ENCODE data around the gene ZNF70. TPM values are rescaled to one million over a fixed set of nuclear protein-coding genes. Genes with fewer than 3 reads are reported as not detected.

Gene ZNF70
- total RNA-seq, 1 donor: 9.7 TPM

GRCh38 chr22:23695571-23696325, 55.2 kb downstream of the ZNF70 start:
- no peak for DNase-seq (ENCODE audit: low read depth in 2 of 3, low spot score in 2 of 3)

- DNase-seq (ENCODE audit: low read depth in 2 of 3, low spot score in 2 of 3): no peak
Measured at GRCh38 chr22:23695141-23695540, 55.8 kb downstream of the ZNF70 start.

- DNase-seq (ENCODE audit: low read depth in 2 of 3, low spot score in 2 of 3): no peak
Measured at GRCh38 chr22:23693979-23694680, 56.8 kb downstream of the ZNF70 start.

- DNase-seq (ENCODE audit: low read depth in 2 of 3, low spot score in 2 of 3): no peak
Measured at GRCh38 chr22:23692598-23693291, 58.2 kb downstream of the ZNF70 start.

- DNase-seq (ENCODE audit: low read depth in 2 of 3, low spot score in 2 of 3): no peak
Measured at GRCh38 chr22:23691748-23692423, 59.0 kb downstream of the ZNF70 start.

- DNase-seq (ENCODE audit: low read depth in 2 of 3, low spot score in 2 of 3): no peak
Measured at GRCh38 chr22:23690713-23691112, 60.2 kb downstream of the ZNF70 start, which contains the start of gene RGL4. TSS of gene RGL4 (plus strand) at chr22:23691013. CDS start at chr22:23692031, 1,018 bp downstream.

GRCh38 chr22:23689414-23689813, 61.5 kb downstream of the ZNF70 start:
- DNase-seq (ENCODE audit: low read depth in 2 of 3, low spot score in 2 of 3): no peak

Other genes starting within 250 kb of the ZNF70 start
- 203 TPM for gene IGLL1, start 170.8 kb downstream of the ZNF70 start, total RNA-seq
- 0.54 TPM for gene DRICH1, start 118.8 kb downstream of the ZNF70 start, total RNA-seq
- gene RGL4, start 60.1 kb downstream of the ZNF70 start, total RNA-seq: 12.1 TPM
- 2.2 TPM for gene VPREB3, start 3.3 kb upstream of the ZNF70 start, total RNA-seq
- 1.6 TPM for gene C22orf15, start 11.9 kb upstream of the ZNF70 start, total RNA-seq
- 11.0 TPM for gene CHCHD10, start 16.9 kb upstream of the ZNF70 start, total RNA-seq
- 3.2 TPM for gene MMP11, start 21.7 kb upstream of the ZNF70 start, total RNA-seq
- 65.4 TPM for gene SMARCB1, start 35.9 kb upstream of the ZNF70 start, total RNA-seq
- 6.7 TPM for gene DERL3, start 87.9 kb upstream of the ZNF70 start, total RNA-seq
- 16.7 TPM for gene SLC2A11, start 106.8 kb upstream of the ZNF70 start, total RNA-seq
- 243 TPM for gene MIF, start 143.3 kb upstream of the ZNF70 start, total RNA-seq
- gene GSTT2B, start 210.1 kb upstream of the ZNF70 start, total RNA-seq: 0.54 TPM
- 4.0 TPM for gene DDTL, start 215.8 kb upstream of the ZNF70 start, total RNA-seq
- gene DDT, start 223.3 kb upstream of the ZNF70 start, total RNA-seq: 202 TPM
- gene GSTT2, start 229.0 kb upstream of the ZNF70 start, total RNA-seq: not detected

Measured in hematopoietic multipotent progenitor cell (in vitro differentiated cells).